WTC11 (cell line): Measurements from ENCODE around the gene RIC8A. TPM values are rescaled to one million over a fixed set of nuclear protein-coding genes. Genes with fewer than 3 reads are reported as not detected.

Experiments used
- ATAC-seq: fragments of 200-7000 bp; cut with Tn5 transposase; 2 replicates; pipeline ENCODE4 v1.10.0; 2021; ENCODE audit warnings: mild to moderate bottlenecking, moderate library complexity
- CTCF ChIA-PET: fragments of 300-600 bp; sonication (Branson Sonifier 250); formaldehyde crosslinking; loops from one replicate; lab custom pipeline; 2021; ENCODE audit warnings: antibody characterized with exemption; lab: Charles Lee
- POLR2A ChIA-PET: fragments of 350-600 bp; sonication (Branson Sonifier 250); formaldehyde crosslinking; loops from one replicate; lab custom pipeline; 2021; ENCODE audit warnings: antibody characterized with exemption; lab: Charles Lee
- DNase-seq: peaks from one replicate; pipeline ENCODE4 v3.0.0; 2021; ENCODE audit warnings: low spot score
- H3K27ac Mint-ChIP-seq: 2 replicates; pipeline ENCODE4 v1.8.0; 2021; ENCODE audit warnings: mixed read lengths
- H3K27me3 Mint-ChIP-seq: 2 replicates; pipeline ENCODE4 v1.8.0; 2021; ENCODE audit warnings: low read depth, mild to moderate bottlenecking, moderate library complexity, mixed read lengths
- H3K36me3 Mint-ChIP-seq: 2 replicates; pipeline ENCODE4 v1.8.0; 2021; ENCODE audit warnings: mixed read lengths
- H3K4me1 Mint-ChIP-seq: 2 replicates; pipeline ENCODE4 v1.8.0; 2022; ENCODE audit warnings: mixed read lengths
- H3K4me3 Mint-ChIP-seq: 2 replicates; pipeline ENCODE4 v1.8.0; 2021; ENCODE audit warnings: mild to moderate bottlenecking, moderate library complexity, mixed read lengths
- H3K9me3 Mint-ChIP-seq: 2 replicates; pipeline ENCODE4 v1.8.0; 2021; ENCODE audit warnings: mixed read lengths
- FOXK1 ChIP-seq: sonication (generic); formaldehyde crosslinking; IDR thresholded peaks from 2 replicates; pipeline ENCODE4 v1.8.0; 2022; ENCODE audit warnings: mild to moderate bottlenecking, moderate library complexity, missing genetic modification reagents
- SMAD3 ChIP-seq: sonication (generic); formaldehyde crosslinking; IDR thresholded peaks from 2 replicates; pipeline ENCODE4 v1.8.0; 2022; ENCODE audit warnings: missing genetic modification reagents, mild to moderate bottlenecking, borderline replicate concordance
- TEAD1 ChIP-seq: sonication (generic); formaldehyde crosslinking; IDR thresholded peaks from 2 replicates; pipeline ENCODE4 v1.8.0; 2022; ENCODE audit warnings: mild to moderate bottlenecking, missing genetic modification reagents
- ZNF232 ChIP-seq: sonication (generic); formaldehyde crosslinking; IDR thresholded peaks from 2 replicates; pipeline ENCODE4 v1.8.0; 2022; ENCODE audit warnings: mild to moderate bottlenecking, missing genetic modification reagents
- ZNF317 ChIP-seq: sonication (generic); formaldehyde crosslinking; IDR thresholded peaks from 2 replicates; pipeline ENCODE4 v1.8.1; 2023; ENCODE audit warnings: low read depth, mild to moderate bottlenecking, moderate library complexity, missing genetic modification reagents, borderline replicate concordance
- ZNF423 ChIP-seq: fragments of 250-450 bp; sonication (Bioruptor Pico); IDR thresholded peaks from 2 replicates; pipeline ENCODE4 v2.1.2; 2022; ENCODE audit warnings: mild to moderate bottlenecking, moderate library complexity
- ZNF671 ChIP-seq: fragments of 250-450 bp; sonication (Bioruptor Pico); IDR thresholded peaks from 2 replicates; pipeline ENCODE4 v1.8.0; 2021; ENCODE audit warnings: mild to moderate bottlenecking
- total RNA-seq: library from RNA; stranded (reverse); gene quantifications from 3 replicates; pipeline ENCODE4 v1.2.3, GENCODE V29; 2021
- TF ChIP-seq, protein P1 (sequence below): fragments of 250-450 bp; sonication (Bioruptor Pico); IDR thresholded peaks from 2 replicates; pipeline ENCODE4 v2.1.2; 2022; ENCODE audit warnings: mild to moderate bottlenecking, moderate library complexity
- TF ChIP-seq, protein P2 (sequence below): sonication (generic); formaldehyde crosslinking; IDR thresholded peaks from 2 replicates; pipeline ENCODE4 v1.8.0; 2022; ENCODE audit warnings: missing genetic modification reagents
- TF ChIP-seq, protein P3 (sequence below): sonication (generic); formaldehyde crosslinking; IDR thresholded peaks from 2 replicates; pipeline ENCODE4 v1.8.1; 2023; ENCODE audit warnings: mild to moderate bottlenecking, missing genetic modification reagents
- TF ChIP-seq, protein P4 (sequence below): fragments of 250-450 bp; sonication (Bioruptor Pico); IDR thresholded peaks from 2 replicates; pipeline ENCODE4 v1.8.0; 2021; ENCODE audit warnings: mild to moderate bottlenecking
- TF ChIP-seq, protein P5 (sequence below): sonication (generic); formaldehyde crosslinking; IDR thresholded peaks from 2 replicates; pipeline ENCODE4 v1.8.1; 2022; ENCODE audit warnings: mild to moderate bottlenecking, missing genetic modification reagents, moderate library complexity, borderline replicate concordance
- TF ChIP-seq, protein P6 (sequence below): fragments of 250-450 bp; sonication (Bioruptor Pico); IDR thresholded peaks from 2 replicates; pipeline ENCODE4 v1.9.0; 2021; ENCODE audit warnings: mild to moderate bottlenecking
- TF ChIP-seq, protein P7 (sequence below): sonication (generic); formaldehyde crosslinking; IDR thresholded peaks from 2 replicates; pipeline ENCODE4 v1.8.0; 2022; ENCODE audit warnings: mild to moderate bottlenecking, missing genetic modification reagents
- TF ChIP-seq, protein P8 (sequence below): sonication (generic); formaldehyde crosslinking; IDR thresholded peaks from 2 replicates; pipeline ENCODE4 v1.8.1; 2023; ENCODE audit warnings: mild to moderate bottlenecking, moderate library complexity, missing genetic modification reagents

RIC8A gene
- total RNA-seq, 1 experiment from 2014 or later, result 68.3 TPM

DNA sequence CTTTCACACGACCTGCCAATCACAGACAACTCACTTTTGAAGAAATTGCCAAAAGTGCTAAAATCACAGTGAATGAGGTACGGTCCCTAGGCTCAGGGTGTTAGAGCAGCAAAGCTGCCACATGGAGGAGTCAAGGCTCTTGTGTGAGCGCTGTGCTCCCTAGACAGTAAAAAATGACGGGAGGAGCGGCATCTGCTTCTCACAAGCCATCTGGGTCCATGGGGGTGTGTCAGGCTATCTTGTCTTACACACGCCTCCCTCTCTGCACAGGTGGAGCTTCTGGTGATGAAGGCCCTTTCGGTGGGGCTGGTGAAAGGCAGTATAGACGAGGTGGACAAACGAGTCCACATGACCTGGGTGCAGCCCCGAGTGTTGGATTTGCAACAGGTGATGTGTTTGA lies 44.0 kb downstream of the RIC8A start:
- ATAC-seq (no peak), DNase-seq (no peak)
- ChIA-PET CTCF (interaction anchor here (0.9 to 4.5 kb wide), 34 partner anchors 8 to 227 kb away, joined by 3 to 96 read pairs (median 10); partner anchors contain the start of genes ANO9, BET1L, PGGHG and PSMD13), POLR2A (interaction anchor here (1.4 to 1.9 kb wide), 2 partner anchors 38 to 104 kb away, joined by 6 to 9 read pairs; partner anchors contain the start of gene PGGHG)
- Mint-ChIP-seq H3K36me3 (peaks cover 62% of the 10 kb centered on the region), H3K27me3 (no peaks in the 10 kb centered on the region), H3K4me3 (no peak overlapping the region), H3K27ac (no peak overlapping the region), H3K4me1 (peaks cover 6% of the 10 kb centered on the region; the same call in 1 of the 2 replicates), H3K9me3 (no peaks in the 10 kb centered on the region)
- TF ChIP-seq, protein P1, sequence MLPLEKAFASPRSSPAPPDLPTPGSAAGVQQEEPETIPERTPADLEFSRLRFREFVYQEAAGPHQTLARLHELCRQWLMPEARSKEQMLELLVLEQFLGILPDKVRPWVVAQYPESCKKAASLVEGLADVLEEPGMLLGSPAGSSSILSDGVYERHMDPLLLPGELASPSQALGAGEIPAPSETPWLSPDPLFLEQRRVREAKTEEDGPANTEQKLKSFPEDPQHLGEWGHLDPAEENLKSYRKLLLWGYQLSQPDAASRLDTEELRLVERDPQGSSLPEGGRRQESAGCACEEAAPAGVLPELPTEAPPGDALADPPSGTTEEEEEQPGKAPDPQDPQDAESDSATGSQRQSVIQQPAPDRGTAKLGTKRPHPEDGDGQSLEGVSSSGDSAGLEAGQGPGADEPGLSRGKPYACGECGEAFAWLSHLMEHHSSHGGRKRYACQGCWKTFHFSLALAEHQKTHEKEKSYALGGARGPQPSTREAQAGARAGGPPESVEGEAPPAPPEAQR, result no peak
- no peak for TF ChIP-seq ZNF423 (CRISPR knock-in tag)
- TF ChIP-seq, protein P2, sequence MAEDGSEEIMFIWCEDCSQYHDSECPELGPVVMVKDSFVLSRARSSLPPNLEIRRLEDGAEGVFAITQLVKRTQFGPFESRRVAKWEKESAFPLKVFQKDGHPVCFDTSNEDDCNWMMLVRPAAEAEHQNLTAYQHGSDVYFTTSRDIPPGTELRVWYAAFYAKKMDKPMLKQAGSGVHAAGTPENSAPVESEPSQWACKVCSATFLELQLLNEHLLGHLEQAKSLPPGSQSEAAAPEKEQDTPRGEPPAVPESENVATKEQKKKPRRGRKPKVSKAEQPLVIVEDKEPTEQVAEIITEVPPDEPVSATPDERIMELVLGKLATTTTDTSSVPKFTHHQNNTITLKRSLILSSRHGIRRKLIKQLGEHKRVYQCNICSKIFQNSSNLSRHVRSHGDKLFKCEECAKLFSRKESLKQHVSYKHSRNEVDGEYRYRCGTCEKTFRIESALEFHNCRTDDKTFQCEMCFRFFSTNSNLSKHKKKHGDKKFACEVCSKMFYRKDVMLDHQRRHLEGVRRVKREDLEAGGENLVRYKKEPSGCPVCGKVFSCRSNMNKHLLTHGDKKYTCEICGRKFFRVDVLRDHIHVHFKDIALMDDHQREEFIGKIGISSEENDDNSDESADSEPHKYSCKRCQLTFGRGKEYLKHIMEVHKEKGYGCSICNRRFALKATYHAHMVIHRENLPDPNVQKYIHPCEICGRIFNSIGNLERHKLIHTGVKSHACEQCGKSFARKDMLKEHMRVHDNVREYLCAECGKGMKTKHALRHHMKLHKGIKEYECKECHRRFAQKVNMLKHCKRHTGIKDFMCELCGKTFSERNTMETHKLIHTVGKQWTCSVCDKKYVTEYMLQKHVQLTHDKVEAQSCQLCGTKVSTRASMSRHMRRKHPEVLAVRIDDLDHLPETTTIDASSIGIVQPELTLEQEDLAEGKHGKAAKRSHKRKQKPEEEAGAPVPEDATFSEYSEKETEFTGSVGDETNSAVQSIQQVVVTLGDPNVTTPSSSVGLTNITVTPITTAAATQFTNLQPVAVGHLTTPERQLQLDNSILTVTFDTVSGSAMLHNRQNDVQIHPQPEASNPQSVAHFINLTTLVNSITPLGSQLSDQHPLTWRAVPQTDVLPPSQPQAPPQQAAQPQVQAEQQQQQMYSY, result no peak

DNA sequence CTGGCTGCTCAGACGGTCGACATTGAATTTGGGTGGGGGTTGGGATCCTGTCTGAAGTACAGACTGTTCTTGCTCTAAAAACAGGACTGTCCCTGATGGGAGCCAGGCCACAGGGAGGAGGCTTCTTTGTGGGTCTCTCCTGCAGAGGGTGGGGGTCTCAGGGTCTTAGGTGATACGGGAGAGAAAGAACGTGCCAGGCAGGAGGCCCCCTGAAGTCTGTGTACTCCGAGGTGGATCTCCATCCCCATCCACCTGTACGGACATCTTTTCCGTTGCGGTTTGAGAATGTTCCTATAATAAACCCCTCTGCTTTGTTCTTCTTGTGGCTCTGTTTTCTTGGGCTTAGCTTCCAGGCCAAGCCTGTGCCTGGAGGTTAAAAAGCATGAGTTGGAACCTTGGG lies 45.2 kb downstream of the RIC8A start:
- POLR2A ChIA-PET, result no interaction called here
- no peak for ATAC-seq
- Mint-ChIP-seq H3K27me3 (no peaks in the 10 kb centered on the region), H3K36me3 (peaks cover 51% of the 10 kb centered on the region), H3K9me3 (no peaks in the 10 kb centered on the region), H3K27ac (no peak overlapping the region), H3K4me1 (peaks cover 6% of the 10 kb centered on the region; the same call in 1 of the 2 replicates), H3K4me3 (no peak overlapping the region)
- DNase-seq, result no peak
- TF ChIP-seq ZNF423 (CRISPR knock-in tag), result no peak
- TF ChIP-seq, protein P3, sequence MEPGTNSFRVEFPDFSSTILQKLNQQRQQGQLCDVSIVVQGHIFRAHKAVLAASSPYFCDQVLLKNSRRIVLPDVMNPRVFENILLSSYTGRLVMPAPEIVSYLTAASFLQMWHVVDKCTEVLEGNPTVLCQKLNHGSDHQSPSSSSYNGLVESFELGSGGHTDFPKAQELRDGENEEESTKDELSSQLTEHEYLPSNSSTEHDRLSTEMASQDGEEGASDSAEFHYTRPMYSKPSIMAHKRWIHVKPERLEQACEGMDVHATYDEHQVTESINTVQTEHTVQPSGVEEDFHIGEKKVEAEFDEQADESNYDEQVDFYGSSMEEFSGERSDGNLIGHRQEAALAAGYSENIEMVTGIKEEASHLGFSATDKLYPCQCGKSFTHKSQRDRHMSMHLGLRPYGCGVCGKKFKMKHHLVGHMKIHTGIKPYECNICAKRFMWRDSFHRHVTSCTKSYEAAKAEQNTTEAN (CRISPR knock-in tag), result no peak
- CTCF ChIA-PET, result interaction anchor here (2.3 to 4.5 kb wide), 4 partner anchors 29 to 112 kb away, joined by 10 to 96 read pairs (median 44); partner anchors contain the start of gene PGGHG

DNA sequence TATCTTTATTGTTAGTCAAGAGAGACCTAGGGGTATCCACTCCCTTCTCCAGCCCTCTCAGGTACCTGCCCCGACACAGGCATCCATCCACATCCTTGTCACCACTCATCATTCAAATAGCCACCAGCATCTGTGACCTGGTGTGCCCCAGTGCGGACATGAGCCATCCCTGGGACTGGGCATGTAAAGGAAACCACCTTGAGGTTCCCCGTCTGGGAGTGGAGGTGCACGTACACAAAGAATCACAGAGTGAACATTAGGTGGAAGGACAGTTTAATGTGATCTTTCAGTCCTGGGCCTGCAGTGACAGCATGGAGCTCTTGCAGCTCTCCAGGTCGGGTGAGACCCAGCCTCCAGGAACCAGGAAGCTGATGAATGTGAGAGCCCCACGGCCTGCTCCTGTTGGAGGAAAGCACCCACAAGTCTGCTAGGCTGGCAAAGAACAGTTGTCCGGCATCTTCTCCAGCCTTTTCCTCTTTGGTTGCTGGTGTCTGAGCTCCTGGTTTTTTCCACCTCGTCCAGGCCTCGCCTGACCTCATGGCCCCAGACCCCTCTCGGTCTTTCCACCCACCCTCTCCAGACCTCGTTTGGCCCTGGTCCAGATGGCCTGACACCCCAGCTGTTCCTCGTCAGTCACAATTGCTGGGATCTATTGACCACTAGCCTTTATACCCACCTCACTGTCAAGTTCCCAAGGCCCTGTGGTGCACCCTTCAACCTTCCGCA lies 45.8 kb downstream of the RIC8A start:
- H3K27ac Mint-ChIP-seq, result no peak overlapping the region
- CTCF ChIA-PET, result interaction anchor here (0.6 to 4.5 kb wide), 3 partner anchors 23 to 112 kb away, joined by 3 to 96 read pairs (median 4); no protein-coding TSS in a partner anchor
- ATAC-seq (no peak), DNase-seq (no peak)
- peaks cover 45% of the 10 kb centered on the region for H3K36me3 Mint-ChIP-seq
- peaks cover 6% of the 10 kb centered on the region; the same call in 1 of the 2 replicates for H3K4me1 Mint-ChIP-seq
- no peaks in the 10 kb centered on the region for H3K27me3 Mint-ChIP-seq
- POLR2A ChIA-PET, result interaction anchor here (1.6 kb wide), 1 partner anchor 9 kb away, joined by 3 read pairs; no protein-coding TSS in a partner anchor
- H3K9me3 Mint-ChIP-seq, result no peaks in the 10 kb centered on the region
- H3K4me3 Mint-ChIP-seq, result no peak overlapping the region
- TF ChIP-seq, protein P4, sequence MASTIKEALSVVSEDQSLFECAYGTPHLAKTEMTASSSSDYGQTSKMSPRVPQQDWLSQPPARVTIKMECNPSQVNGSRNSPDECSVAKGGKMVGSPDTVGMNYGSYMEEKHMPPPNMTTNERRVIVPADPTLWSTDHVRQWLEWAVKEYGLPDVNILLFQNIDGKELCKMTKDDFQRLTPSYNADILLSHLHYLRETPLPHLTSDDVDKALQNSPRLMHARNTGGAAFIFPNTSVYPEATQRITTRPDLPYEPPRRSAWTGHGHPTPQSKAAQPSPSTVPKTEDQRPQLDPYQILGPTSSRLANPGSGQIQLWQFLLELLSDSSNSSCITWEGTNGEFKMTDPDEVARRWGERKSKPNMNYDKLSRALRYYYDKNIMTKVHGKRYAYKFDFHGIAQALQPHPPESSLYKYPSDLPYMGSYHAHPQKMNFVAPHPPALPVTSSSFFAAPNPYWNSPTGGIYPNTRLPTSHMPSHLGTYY, result no peak
- TF ChIP-seq SMAD3 (CRISPR knock-in tag), result no peak
- TF ChIP-seq, protein P5, sequence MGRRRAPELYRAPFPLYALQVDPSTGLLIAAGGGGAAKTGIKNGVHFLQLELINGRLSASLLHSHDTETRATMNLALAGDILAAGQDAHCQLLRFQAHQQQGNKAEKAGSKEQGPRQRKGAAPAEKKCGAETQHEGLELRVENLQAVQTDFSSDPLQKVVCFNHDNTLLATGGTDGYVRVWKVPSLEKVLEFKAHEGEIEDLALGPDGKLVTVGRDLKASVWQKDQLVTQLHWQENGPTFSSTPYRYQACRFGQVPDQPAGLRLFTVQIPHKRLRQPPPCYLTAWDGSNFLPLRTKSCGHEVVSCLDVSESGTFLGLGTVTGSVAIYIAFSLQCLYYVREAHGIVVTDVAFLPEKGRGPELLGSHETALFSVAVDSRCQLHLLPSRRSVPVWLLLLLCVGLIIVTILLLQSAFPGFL, result no peak
- TF ChIP-seq, protein P6, sequence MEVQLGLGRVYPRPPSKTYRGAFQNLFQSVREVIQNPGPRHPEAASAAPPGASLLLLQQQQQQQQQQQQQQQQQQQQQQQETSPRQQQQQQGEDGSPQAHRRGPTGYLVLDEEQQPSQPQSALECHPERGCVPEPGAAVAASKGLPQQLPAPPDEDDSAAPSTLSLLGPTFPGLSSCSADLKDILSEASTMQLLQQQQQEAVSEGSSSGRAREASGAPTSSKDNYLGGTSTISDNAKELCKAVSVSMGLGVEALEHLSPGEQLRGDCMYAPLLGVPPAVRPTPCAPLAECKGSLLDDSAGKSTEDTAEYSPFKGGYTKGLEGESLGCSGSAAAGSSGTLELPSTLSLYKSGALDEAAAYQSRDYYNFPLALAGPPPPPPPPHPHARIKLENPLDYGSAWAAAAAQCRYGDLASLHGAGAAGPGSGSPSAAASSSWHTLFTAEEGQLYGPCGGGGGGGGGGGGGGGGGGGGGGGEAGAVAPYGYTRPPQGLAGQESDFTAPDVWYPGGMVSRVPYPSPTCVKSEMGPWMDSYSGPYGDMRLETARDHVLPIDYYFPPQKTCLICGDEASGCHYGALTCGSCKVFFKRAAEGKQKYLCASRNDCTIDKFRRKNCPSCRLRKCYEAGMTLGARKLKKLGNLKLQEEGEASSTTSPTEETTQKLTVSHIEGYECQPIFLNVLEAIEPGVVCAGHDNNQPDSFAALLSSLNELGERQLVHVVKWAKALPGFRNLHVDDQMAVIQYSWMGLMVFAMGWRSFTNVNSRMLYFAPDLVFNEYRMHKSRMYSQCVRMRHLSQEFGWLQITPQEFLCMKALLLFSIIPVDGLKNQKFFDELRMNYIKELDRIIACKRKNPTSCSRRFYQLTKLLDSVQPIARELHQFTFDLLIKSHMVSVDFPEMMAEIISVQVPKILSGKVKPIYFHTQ (CRISPR knock-in tag), result no peak
- TF ChIP-seq, protein P7, sequence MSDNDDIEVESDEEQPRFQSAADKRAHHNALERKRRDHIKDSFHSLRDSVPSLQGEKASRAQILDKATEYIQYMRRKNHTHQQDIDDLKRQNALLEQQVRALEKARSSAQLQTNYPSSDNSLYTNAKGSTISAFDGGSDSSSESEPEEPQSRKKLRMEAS (CRISPR knock-in tag), result no peak
- TF ChIP-seq, protein P8, sequence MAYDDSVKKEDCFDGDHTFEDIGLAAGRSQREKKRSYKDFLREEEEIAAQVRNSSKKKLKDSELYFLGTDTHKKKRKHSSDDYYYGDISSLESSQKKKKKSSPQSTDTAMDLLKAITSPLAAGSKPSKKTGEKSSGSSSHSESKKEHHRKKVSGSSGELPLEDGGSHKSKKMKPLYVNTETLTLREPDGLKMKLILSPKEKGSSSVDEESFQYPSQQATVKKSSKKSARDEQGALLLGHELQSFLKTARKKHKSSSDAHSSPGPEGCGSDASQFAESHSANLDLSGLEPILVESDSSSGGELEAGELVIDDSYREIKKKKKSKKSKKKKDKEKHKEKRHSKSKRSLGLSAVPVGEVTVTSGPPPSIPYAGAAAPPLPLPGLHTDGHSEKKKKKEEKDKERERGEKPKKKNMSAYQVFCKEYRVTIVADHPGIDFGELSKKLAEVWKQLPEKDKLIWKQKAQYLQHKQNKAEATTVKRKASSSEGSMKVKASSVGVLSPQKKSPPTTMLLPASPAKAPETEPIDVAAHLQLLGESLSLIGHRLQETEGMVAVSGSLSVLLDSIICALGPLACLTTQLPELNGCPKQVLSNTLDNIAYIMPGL (CRISPR knock-in tag), result no peak
- no peak for TF ChIP-seq ZNF671 (CRISPR knock-in tag)
- no peak for TF ChIP-seq FOXK1
- no peak for TF ChIP-seq ZNF317 (CRISPR knock-in tag)
- no peak for TF ChIP-seq TEAD1
- TF ChIP-seq ZNF232, result no peak
